DND-41 (cell line): ENCODE measurements around the gene COA1.

Experiments
- EZH2 ChIP-seq: IDR thresholded peaks from 3 replicates; pipeline ENCODE4 v1.6.1; 2012; ENCODE audit warnings: borderline replicate concordance, low read depth, mild to moderate bottlenecking, moderate library complexity, low read length, inconsistent platforms; ENCODE audit not compliant: severe bottlenecking
- TF ChIP-seq, protein P1 (sequence below): IDR thresholded peaks from 2 replicates; pipeline ENCODE4 v1.5.1; 2012; ENCODE audit warnings: borderline replicate concordance, low read length, moderate library complexity, mild to moderate bottlenecking; ENCODE audit not compliant: poor library complexity, severe bottlenecking; ENCODE audit errors: extremely low read depth

- TF ChIP-seq, protein P1, sequence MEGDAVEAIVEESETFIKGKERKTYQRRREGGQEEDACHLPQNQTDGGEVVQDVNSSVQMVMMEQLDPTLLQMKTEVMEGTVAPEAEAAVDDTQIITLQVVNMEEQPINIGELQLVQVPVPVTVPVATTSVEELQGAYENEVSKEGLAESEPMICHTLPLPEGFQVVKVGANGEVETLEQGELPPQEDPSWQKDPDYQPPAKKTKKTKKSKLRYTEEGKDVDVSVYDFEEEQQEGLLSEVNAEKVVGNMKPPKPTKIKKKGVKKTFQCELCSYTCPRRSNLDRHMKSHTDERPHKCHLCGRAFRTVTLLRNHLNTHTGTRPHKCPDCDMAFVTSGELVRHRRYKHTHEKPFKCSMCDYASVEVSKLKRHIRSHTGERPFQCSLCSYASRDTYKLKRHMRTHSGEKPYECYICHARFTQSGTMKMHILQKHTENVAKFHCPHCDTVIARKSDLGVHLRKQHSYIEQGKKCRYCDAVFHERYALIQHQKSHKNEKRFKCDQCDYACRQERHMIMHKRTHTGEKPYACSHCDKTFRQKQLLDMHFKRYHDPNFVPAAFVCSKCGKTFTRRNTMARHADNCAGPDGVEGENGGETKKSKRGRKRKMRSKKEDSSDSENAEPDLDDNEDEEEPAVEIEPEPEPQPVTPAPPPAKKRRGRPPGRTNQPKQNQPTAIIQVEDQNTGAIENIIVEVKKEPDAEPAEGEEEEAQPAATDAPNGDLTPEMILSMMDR: no peak
- TF ChIP-seq EZH2: no peak
Observed at GRCh38 chr7:43695365-43695764, 34.0 kb downstream of the COA1 start.
